HEK293T (cell line): ENCODE data around the gene VAV3.
"Not testable (repeated sequence)": the region's sequence is repeated elsewhere in the genome, so short reads cannot be mapped to it uniquely, and the experiment has no call there.

ENCODE experiments used
- CTCF ChIA-PET: fragments of 350-600 bp; formaldehyde crosslinking; extraction: SDS; loops from one replicate; lab custom pipeline; 2021; ENCODE audit warnings: antibody characterized with exemption, inconsistent platforms; lab: Yijun Ruan, JAX
- POLR2A ChIA-PET: fragments of 350-600 bp; formaldehyde crosslinking; extraction: SDS; loops from one replicate; lab custom pipeline; 2020; ENCODE audit warnings: antibody characterized with exemption, inconsistent platforms; lab: Yijun Ruan, JAX
- DNase-seq: peaks from one replicate; pipeline ENCODE4 v3.0.0; 2012; ENCODE audit warnings: mixed read lengths; ENCODE audit errors: extremely low spot score
- ARNT ChIP-seq: fragments of 450-650 bp; IDR thresholded peaks from 2 replicates; pipeline ENCODE4 v1.6.1; 2017; ENCODE audit warnings: mild to moderate bottlenecking
- BHLHE40 ChIP-seq: fragments of 450-650 bp; IDR thresholded peaks from 2 replicates; pipeline ENCODE4 v1.6.1; 2016; ENCODE audit warnings: mild to moderate bottlenecking, moderate library complexity, borderline replicate concordance
- CTBP1 ChIP-seq: fragments of 450-650 bp; IDR thresholded peaks from 2 replicates; pipeline ENCODE4 v1.6.1; 2016; ENCODE audit warnings: borderline replicate concordance
- ELF4 ChIP-seq: fragments of 450-650 bp; IDR thresholded peaks from 2 replicates; pipeline ENCODE4 v1.6.1; 2017; ENCODE audit warnings: antibody characterized with exemption
- FOXA1 ChIP-seq: fragments of 450-650 bp; IDR thresholded peaks from 2 replicates; pipeline ENCODE4 v1.6.1; 2016; ENCODE audit warnings: mild to moderate bottlenecking
- FOXK2 ChIP-seq: fragments of 450-650 bp; IDR thresholded peaks from 2 replicates; pipeline ENCODE4 v1.6.1; 2016; ENCODE audit warnings: mild to moderate bottlenecking
- FOXM1 ChIP-seq: fragments of 450-650 bp; IDR thresholded peaks from 2 replicates; pipeline ENCODE4 v1.6.1; 2017; ENCODE audit warnings: mild to moderate bottlenecking, borderline replicate concordance
- HDGF ChIP-seq: fragments of 450-650 bp; IDR thresholded peaks from 2 replicates; pipeline ENCODE4 v1.6.1; 2017; ENCODE audit warnings: antibody characterized with exemption, borderline replicate concordance
- L3MBTL2 ChIP-seq: fragments of 450-650 bp; conservative IDR thresholded peaks from 2 replicates; pipeline ENCODE4 v1.6.1; 2016; ENCODE audit warnings: mild to moderate bottlenecking
- LEF1 ChIP-seq: fragments of 450-650 bp; IDR thresholded peaks from 2 replicates; pipeline ENCODE4 v1.6.1; 2017; ENCODE audit warnings: mild to moderate bottlenecking, borderline replicate concordance
- NFRKB ChIP-seq: fragments of 450-650 bp; IDR thresholded peaks from 2 replicates; pipeline ENCODE4 v1.6.1; 2016; ENCODE audit warnings: mild to moderate bottlenecking, moderate library complexity
- PKNOX1 ChIP-seq: fragments of 450-650 bp; IDR thresholded peaks from 2 replicates; pipeline ENCODE4 v1.6.1; 2016
- SP1 ChIP-seq: fragments of 450-650 bp; IDR thresholded peaks from 2 replicates; pipeline ENCODE4 v1.6.1; 2017
- SUZ12 ChIP-seq: fragments of 450-650 bp; IDR thresholded peaks from 2 replicates; pipeline ENCODE4 v1.6.1; 2016; ENCODE audit warnings: mild to moderate bottlenecking
- TARDBP ChIP-seq: fragments of 450-650 bp; IDR thresholded peaks from 2 replicates; pipeline ENCODE4 v1.6.1; 2016
- ZNF384 ChIP-seq: fragments of 450-650 bp; IDR thresholded peaks from 2 replicates; pipeline ENCODE4 v1.6.1; 2016

VAV3 gene

GRCh38 chr1:107740579-107740978, 224.4 kb downstream of the VAV3 start:
- TF ChIP-seq L3MBTL2 (no peak), ELF4 (no peak)
- no peak for DNase-seq
- ChIA-PET POLR2A (interaction anchor here (0.7 kb wide), 1 partner anchor 178 kb away, joined by 3 read pairs; no protein-coding TSS in a partner anchor), CTCF (interaction anchor here (0.7 kb wide), 1 partner anchor 11 kb away, joined by 3 read pairs; no protein-coding TSS in a partner anchor)

- ChIA-PET POLR2A (no interaction called here), CTCF (interaction anchor here (1.0 kb wide), 1 partner anchor 14 kb away, joined by 3 read pairs; no protein-coding TSS in a partner anchor)
- DNase-seq: peak; percentile 28
- TF ChIP-seq FOXA1 (no peak), NFRKB (no peak), ARNT (no peak), SP1 (no peak), LEF1 (no peak), FOXK2 (no peak), FOXM1 (no peak), PKNOX1 (no peak), ZNF384 (no peak), SUZ12 (no peak), ELF4 (no peak), BHLHE40 (no peak), CTBP1 (no peak), HDGF (no peak), L3MBTL2 (no peak), TARDBP (no peak)
Measured at GRCh38 chr1:107739651-107740050, 225.3 kb downstream of the VAV3 start.

- no peak for TF ChIP-seq FOXK2
- no peak for TF ChIP-seq ZNF384
- TF ChIP-seq CTBP1: no peak
- no peak for TF ChIP-seq ARNT
- TF ChIP-seq LEF1: no peak
- no peak for TF ChIP-seq TARDBP
- TF ChIP-seq ELF4: no peak
- no peak for TF ChIP-seq FOXM1
- no peak for TF ChIP-seq PKNOX1
- no peak for TF ChIP-seq SUZ12
- TF ChIP-seq L3MBTL2: no peak
- TF ChIP-seq BHLHE40: no peak
- ChIA-PET POLR2A (no interaction called here), CTCF (interaction anchor here (1.0 kb wide), 1 partner anchor 13 kb away, joined by 3 read pairs; no protein-coding TSS in a partner anchor)
- DNase-seq: no peak
Measured at GRCh38 chr1:107739201-107739600, 225.8 kb downstream of the VAV3 start.

GRCh38 chr1:107733401-107733800, 231.6 kb downstream of the VAV3 start:
- POLR2A ChIA-PET, DNase-seq: not testable (repeated sequence)
- CTCF ChIA-PET: interaction anchor here (0.6 kb wide), 1 partner anchor 591 kb away, joined by 7 read pairs; no protein-coding TSS in a partner anchor

GRCh38 chr1:107727866-107728265, 237.1 kb downstream of the VAV3 start:
- CTCF ChIA-PET: no interaction called here
- POLR2A ChIA-PET: no interaction called here
- DNase-seq: no peak
- TF ChIP-seq BHLHE40 (no peak), PKNOX1 (no peak), CTBP1 (no peak), L3MBTL2 (no peak), ZNF384 (no peak), TARDBP (no peak), NFRKB (no peak), ARNT (no peak), FOXM1 (no peak)

GRCh38 chr1:107726860-107727259, 238.1 kb downstream of the VAV3 start:
- no peak for DNase-seq
- no peak for TF ChIP-seq PKNOX1
- TF ChIP-seq L3MBTL2: no peak
- no peak for TF ChIP-seq FOXA1
- no peak for TF ChIP-seq SUZ12
- TF ChIP-seq TARDBP: no peak
- TF ChIP-seq ELF4: no peak
- no peak for TF ChIP-seq BHLHE40
- no peak for TF ChIP-seq HDGF
- no peak for TF ChIP-seq ARNT
- TF ChIP-seq FOXK2: no peak
- no peak for TF ChIP-seq LEF1
- no peak for TF ChIP-seq CTBP1
- TF ChIP-seq SP1: no peak
- no peak for TF ChIP-seq NFRKB
- no peak for TF ChIP-seq FOXM1
- no peak for TF ChIP-seq ZNF384
- POLR2A ChIA-PET: no interaction called here
- CTCF ChIA-PET: no interaction called here
